GM21447 (cell line): ENCODE results near the gene MPZL1.
A peak's percentile ranks its signal among the peaks of the same experiment; 100 is the strongest.
"Not testable (repeated sequence)": the region's sequence is repeated elsewhere in the genome, so short reads cannot be mapped to it uniquely, and the experiment has no call there.

Experiments used
- ATAC-seq: cut with Tn5 transposase; IDR thresholded peaks from one replicate; pipeline ENCODE4 v1.9.1; 2021; ENCODE audit not compliant: unreplicated experiment

The MPZL1 gene

GRCh38 chr1:167718914-167719691 lies 2.7 kb upstream of the MPZL1 start:
- ATAC-seq: no peak

GRCh38 chr1:167719715-167720421 lies 1.9 kb upstream of the MPZL1 start:
- ATAC-seq: not testable (repeated sequence)

GRCh38 chr1:167720965-167721616 lies 691 bp upstream of the MPZL1 start:
- no peak for ATAC-seq

GRCh38 chr1:167722152-167722869 lies 529 bp downstream of the MPZL1 start:
- ATAC-seq: peak; percentile 33

- no peak for ATAC-seq
Measured at GRCh38 chr1:167722870-167723251, 1.1 kb downstream of the MPZL1 start.

GRCh38 chr1:167723707-167724323 lies 2.0 kb downstream of the MPZL1 start:
- no peak for ATAC-seq

GRCh38 chr1:167726008-167726407 lies 4.2 kb downstream of the MPZL1 start:
- ATAC-seq: no peak

- ATAC-seq: no peak
Measured at GRCh38 chr1:167728818-167729410, 7.1 kb downstream of the MPZL1 start.

- no peak for ATAC-seq
Measured at GRCh38 chr1:167734227-167734626, 12.4 kb downstream of the MPZL1 start.

- ATAC-seq: no peak
Measured at GRCh38 chr1:167734841-167735240, 13.1 kb downstream of the MPZL1 start.

- ATAC-seq: no peak
Measured at GRCh38 chr1:167737169-167737568, 15.4 kb downstream of the MPZL1 start.

- no peak for ATAC-seq
Measured at GRCh38 chr1:167738158-167738557, 16.4 kb downstream of the MPZL1 start.

GRCh38 chr1:167739752-167740151 lies 18.0 kb downstream of the MPZL1 start:
- no peak for ATAC-seq

GRCh38 chr1:167741103-167741502 lies 19.3 kb downstream of the MPZL1 start:
- not testable (repeated sequence) for ATAC-seq

GRCh38 chr1:167742392-167743057 lies 20.7 kb downstream of the MPZL1 start:
- ATAC-seq: not testable (repeated sequence)

- no peak for ATAC-seq
Measured at GRCh38 chr1:167744901-167745300, 23.1 kb downstream of the MPZL1 start.

- no peak for ATAC-seq
Measured at GRCh38 chr1:167746013-167746672, 24.4 kb downstream of the MPZL1 start.

GRCh38 chr1:167746988-167747655 lies 25.3 kb downstream of the MPZL1 start:
- no peak for ATAC-seq

- no peak for ATAC-seq
Measured at GRCh38 chr1:167747988-167748387, 26.2 kb downstream of the MPZL1 start.
